HG03575 (cell line): ENCODE data around the gene SPDYC.

Experiments used
- ATAC-seq: cut with Tn5 transposase; IDR thresholded peaks from one replicate; pipeline ENCODE4 v1.9.1; 2021; ENCODE audit not compliant: unreplicated experiment, insufficient number of reproducible peaks, low FRiP score; ENCODE audit errors: extremely low read depth

SPDYC gene

GRCh38 chr11:65213322-65214211 lies 43.5 kb downstream of the SPDYC start:
- no peak for ATAC-seq

DNA sequence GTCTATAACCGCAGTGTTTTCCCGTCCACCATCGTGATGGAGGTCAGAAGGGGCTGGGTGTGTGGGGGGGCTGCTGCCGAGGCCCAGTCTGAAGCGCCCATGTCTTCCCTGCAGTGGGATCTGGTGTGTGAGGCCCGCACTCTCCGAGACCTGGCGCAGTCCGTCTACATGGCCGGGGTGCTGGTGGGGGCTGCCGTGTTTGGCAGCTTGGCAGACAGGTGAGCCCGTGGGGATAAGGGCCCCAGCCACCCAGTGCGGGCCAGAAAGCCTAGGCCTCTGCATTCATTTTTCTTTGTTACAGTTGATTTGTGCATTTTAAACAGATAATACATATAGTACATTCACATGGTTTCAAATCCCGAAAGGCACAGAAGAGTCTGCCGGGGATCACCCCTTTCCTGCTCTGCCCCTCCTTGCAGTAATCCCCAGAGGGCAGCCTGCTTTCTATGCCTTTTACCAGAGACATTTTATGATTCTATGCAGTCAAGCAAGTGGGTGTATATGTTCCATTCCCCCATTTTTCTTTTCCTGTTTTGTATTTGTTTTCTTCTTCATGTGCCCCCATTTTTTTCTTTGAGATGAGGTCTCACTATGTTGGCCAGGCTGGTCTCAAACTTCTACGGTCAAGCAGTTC lies 44.3 kb downstream of the SPDYC start:
- ATAC-seq = no peak

DNA sequence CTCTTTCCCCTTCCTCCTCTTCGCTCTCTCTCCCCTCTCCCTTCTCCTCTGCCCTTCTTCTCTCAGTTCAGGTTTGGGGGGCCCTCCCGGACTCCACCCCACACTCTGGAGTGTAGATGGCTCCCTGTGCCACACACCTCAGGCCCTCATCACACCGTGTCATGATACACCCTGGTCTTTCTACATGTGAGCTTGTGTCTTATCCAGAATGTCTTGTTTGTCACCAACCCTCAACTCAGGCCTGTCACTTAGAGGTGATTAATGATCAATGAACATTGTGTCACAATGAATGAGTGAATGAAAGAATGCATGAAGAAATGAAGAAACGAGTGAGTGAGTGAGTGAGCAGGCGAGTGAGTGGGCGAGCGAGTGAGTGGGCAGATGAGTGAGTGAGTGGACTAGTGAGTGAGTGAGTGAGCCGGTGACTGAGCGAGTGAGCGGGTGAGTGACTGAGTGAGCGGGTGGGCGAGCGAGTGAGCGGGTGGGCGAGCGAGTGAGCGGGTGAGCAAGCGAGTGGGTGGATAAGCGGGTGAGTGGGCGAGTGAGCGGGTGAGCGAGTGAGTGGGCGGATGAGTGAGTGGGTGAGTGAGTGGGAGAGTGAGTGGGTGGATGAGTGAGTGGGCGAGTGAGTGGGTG lies 45.5 kb downstream of the SPDYC start:
- ATAC-seq = no peak

GRCh38 chr11:65216830-65217229 lies 46.8 kb downstream of the SPDYC start:
- no peak for ATAC-seq

GRCh38 chr11:65217441-65218423 lies 47.7 kb downstream of the SPDYC start:
- no peak for ATAC-seq

GRCh38 chr11:65218446-65218845 lies 48.4 kb downstream of the SPDYC start:
- no peak for ATAC-seq

DNA sequence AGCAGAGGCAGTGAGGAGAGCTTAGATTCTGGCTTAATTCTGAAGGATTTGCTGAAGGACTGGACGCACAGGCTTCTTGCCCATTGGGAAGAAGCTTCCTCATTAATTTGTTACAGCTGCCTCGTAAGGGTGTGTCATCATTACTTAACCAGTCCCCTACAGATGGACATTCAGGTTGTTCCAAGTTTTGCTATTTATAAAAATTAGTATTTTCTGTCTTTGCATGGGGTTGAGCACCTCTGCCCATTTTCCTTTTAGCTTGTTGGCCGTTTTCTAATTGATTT lies 49.8 kb downstream of the SPDYC start:
- ATAC-seq = no peak

- ATAC-seq = no peak
Observed at GRCh38 chr11:65221026-65221425, 51.0 kb downstream of the SPDYC start.
